Sigmoid colon (tissue), 7 donors: Measurements from ENCODE around the gene LCE6A. TPM values are rescaled to one million over a fixed set of nuclear protein-coding genes. Genes with fewer than 3 reads are reported as not detected.

Experiments
- DNase-seq: peaks from one replicate; pipeline ENCODE4 v3.0.0-alpha.2; 2019
- H3K27ac ChIP-seq, 4 donors: fragments of 200-600 bp; sonication (generic); one replicate each; pipeline ENCODE4 v1.5.1; 2016 to 2019; ENCODE audit warnings: mild to moderate bottlenecking in 1 of 4
- H3K27me3 ChIP-seq, 3 donors: fragments of 200-600 bp; sonication (generic); one replicate each; pipeline ENCODE4 v1.5.1; 2019; ENCODE audit warnings: mild to moderate bottlenecking in 1 of 3
- H3K36me3 ChIP-seq, 4 donors: fragments of 200-600 bp; sonication (generic); one replicate each; pipeline ENCODE4 v1.5.1; 2016 to 2019
- H3K4me1 ChIP-seq, 4 donors: fragments of 200-600 bp; sonication (generic); one replicate each; pipeline ENCODE4 v1.5.1; 2017 to 2019
- H3K4me3 ChIP-seq, 4 donors: fragments of 200-600 bp; sonication (generic); one replicate each; pipeline ENCODE4 v1.5.1; 2017 to 2019; ENCODE audit warnings: mild to moderate bottlenecking in 2 of 4, moderate library complexity in 1 of 4
- H3K9me3 ChIP-seq, 4 donors: fragments of 200-600 bp in 3 of 4; sonication (generic) in 3 of 4; one replicate each; pipeline versions ENCODE4 v1.5.1 to v1.6.1; 2013 to 2019
- EP300 ChIP-seq, 4 donors: sonication (generic); formaldehyde crosslinking; IDR thresholded peaks; one replicate each; pipeline ENCODE4 v1.6.1; 2017; ENCODE audit warnings: antibody characterized with exemption in 4 of 4
- POLR2A ChIP-seq, 2 donors: fragments of 450-650 bp; IDR thresholded peaks; one replicate each; pipeline ENCODE4 v1.6.1; 2016; ENCODE audit warnings: antibody characterized with exemption in 2 of 2, mild to moderate bottlenecking in 2 of 2, moderate library complexity in 2 of 2
- POLR2AphosphoS5 ChIP-seq, 4 donors: sonication (generic); formaldehyde crosslinking; IDR thresholded peaks; one replicate each; pipeline ENCODE4 v1.6.1; 2017; ENCODE audit warnings: antibody characterized with exemption in 4 of 4
- WGBS, 2 donors: extraction: QIAGEN DNeasy Blood & Tissue Kit; methylation state at CpG; one replicate each; pipeline ENCODE4 v1.1.7; 2013; 5-methylcytosine and 5-hydroxymethylcytosine counted together
- intact Hi-C: fragments of 100-400 bp; cut with DNase I; formaldehyde crosslinking; loops from one replicate; pipeline ENCODE4 v1.15.1; 2023
- polyA plus RNA-seq, 3 donors: library from polyadenylated mRNA; stranded (reverse); fragments of 200-250 nt; gene quantifications; one replicate each; pipeline ENCODE4 v1.2.3, GENCODE V29; 2013
- total RNA-seq, 4 donors: library from RNA; depleted of rRNA; stranded (reverse); fragments of >200 nt; gene quantifications; one replicate each; pipeline ENCODE4 v1.1.0, GENCODE V29; 2016
- TF ChIP-seq, protein P1 (sequence below), 4 experiments: fragments of 450-650 bp in 3 of 4; fragments of 200-600 bp in 1 of 4; IDR thresholded peaks; one replicate each; pipeline ENCODE4 v1.5.1; 2016 to 2019; ENCODE audit warnings: antibody characterized with exemption in 4 of 4, mild to moderate bottlenecking in 3 of 4, moderate library complexity in 2 of 4
- donor health status: healthy with polysubstance abuse.
- donor health status: Bipolar disorder and iron deficiency.
- donor health status: healthy.

The LCE6A gene
- total and polyA plus RNA-seq, 7 donors = 2.4 TPM; not detected in 6

DNA sequence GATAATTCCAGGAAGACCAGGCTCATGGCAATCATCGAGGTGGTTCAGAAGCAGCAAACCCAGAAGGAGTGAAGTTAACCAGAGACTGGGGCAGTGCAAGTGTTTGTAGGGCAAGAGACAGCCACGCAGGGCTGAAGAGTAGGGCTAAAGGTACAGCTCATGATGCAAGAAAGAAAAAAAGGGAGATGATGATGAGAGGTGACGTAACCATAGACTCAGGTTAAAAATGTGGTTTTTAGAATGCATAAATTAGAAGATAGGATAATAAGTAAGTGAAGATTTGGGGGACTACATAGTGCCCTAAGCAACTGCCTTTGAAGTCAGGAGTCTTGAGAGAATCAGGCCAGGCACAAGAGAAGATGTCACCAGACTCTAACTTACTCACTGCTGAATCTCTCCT lies 17.5 kb downstream of the LCE6A start:
- Histone ChIP-seq H3K4me1 (peaks cover 0 to 10% (median 0%) of the 10 kb centered on the region in 4 donors), H3K36me3 (no peaks in the 10 kb centered on the region), H3K27ac (no peak overlapping the region), H3K4me3 (no peak overlapping the region), H3K27me3 (no peaks in the 10 kb centered on the region), H3K9me3 (no peaks in the 10 kb centered on the region)
- TF ChIP-seq POLR2AphosphoS5 (IDR thresholded peaks at IDR 0.05) (no peak), POLR2A (IDR thresholded peaks at IDR 0.05) (no peak), EP300 (IDR thresholded peaks at IDR 0.05) (no peak)
- TF ChIP-seq, protein P1, sequence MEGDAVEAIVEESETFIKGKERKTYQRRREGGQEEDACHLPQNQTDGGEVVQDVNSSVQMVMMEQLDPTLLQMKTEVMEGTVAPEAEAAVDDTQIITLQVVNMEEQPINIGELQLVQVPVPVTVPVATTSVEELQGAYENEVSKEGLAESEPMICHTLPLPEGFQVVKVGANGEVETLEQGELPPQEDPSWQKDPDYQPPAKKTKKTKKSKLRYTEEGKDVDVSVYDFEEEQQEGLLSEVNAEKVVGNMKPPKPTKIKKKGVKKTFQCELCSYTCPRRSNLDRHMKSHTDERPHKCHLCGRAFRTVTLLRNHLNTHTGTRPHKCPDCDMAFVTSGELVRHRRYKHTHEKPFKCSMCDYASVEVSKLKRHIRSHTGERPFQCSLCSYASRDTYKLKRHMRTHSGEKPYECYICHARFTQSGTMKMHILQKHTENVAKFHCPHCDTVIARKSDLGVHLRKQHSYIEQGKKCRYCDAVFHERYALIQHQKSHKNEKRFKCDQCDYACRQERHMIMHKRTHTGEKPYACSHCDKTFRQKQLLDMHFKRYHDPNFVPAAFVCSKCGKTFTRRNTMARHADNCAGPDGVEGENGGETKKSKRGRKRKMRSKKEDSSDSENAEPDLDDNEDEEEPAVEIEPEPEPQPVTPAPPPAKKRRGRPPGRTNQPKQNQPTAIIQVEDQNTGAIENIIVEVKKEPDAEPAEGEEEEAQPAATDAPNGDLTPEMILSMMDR (IDR thresholded peaks at IDR 0.05) = no peak
- no peak for DNase-seq
- 66 to 83% methylated on average over 3 of the region's 3 CpGs for WGBS, 2 donors
- intact Hi-C loops = no loop called here

- intact Hi-C loops = no loop called here
- Histone ChIP-seq H3K9me3 (no peaks in the 10 kb centered on the region), H3K36me3 (no peaks in the 10 kb centered on the region), H3K27me3 (no peaks in the 10 kb centered on the region), H3K27ac (no peak overlapping the region), H3K4me3 (no peak overlapping the region), H3K4me1 (peaks cover 0 to 10% (median 0%) of the 10 kb centered on the region in 4 donors)
- no peak for TF ChIP-seq EP300 (IDR thresholded peaks at IDR 0.05)
- TF ChIP-seq, protein P1 (IDR thresholded peaks at IDR 0.05) = no peak
- no peak for TF ChIP-seq POLR2AphosphoS5 (IDR thresholded peaks at IDR 0.05)
- TF ChIP-seq POLR2A (IDR thresholded peaks at IDR 0.05) = no peak
- 75 to 80% methylated on average over 4 of the region's 4 CpGs for WGBS, 2 donors
- DNase-seq = no peak
Observed at GRCh38 chr1:152861374-152861773, 18.7 kb downstream of the LCE6A start.

DNA sequence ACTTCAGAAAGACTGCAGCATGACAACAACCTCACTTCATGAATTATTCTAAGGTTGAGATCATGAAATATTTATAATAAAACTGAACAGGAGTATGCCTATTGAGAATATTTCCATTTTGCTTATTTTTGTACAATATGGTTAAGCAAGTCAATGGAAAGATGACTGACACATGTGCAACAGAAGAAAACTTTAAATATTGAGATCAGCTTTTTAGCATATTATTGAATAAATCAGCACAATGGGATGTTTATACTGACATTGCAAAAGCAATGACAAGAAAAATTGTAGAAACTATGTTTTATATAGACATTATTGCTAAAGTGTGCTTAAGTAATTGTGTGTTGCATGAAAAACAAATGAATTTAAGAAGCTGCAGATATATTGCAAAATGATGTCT lies 21.8 kb downstream of the LCE6A start:
- H3K4me1 ChIP-seq = peaks cover 0 to 10% (median 0%) of the 10 kb centered on the region in 4 donors
- TF ChIP-seq POLR2AphosphoS5 (IDR thresholded peaks at IDR 0.05) (no peak), POLR2A (IDR thresholded peaks at IDR 0.05) (no peak), EP300 (IDR thresholded peaks at IDR 0.05) (no peak)
- TF ChIP-seq, protein P1 (IDR thresholded peaks at IDR 0.05) = no peak
- H3K27me3 ChIP-seq = no peaks in the 10 kb centered on the region
- no peak overlapping the region for H3K27ac ChIP-seq
- H3K9me3 ChIP-seq = no peaks in the 10 kb centered on the region
- intact Hi-C loops = no loop called here
- no peak for DNase-seq
- H3K36me3 ChIP-seq = no peaks in the 10 kb centered on the region
- no peak overlapping the region for H3K4me3 ChIP-seq

GRCh38 chr1:152866321-152866720 lies 23.7 kb downstream of the LCE6A start:
- 71 to 74% methylated on average over 2 of the region's 2 CpGs for WGBS, 2 donors
- intact Hi-C loops = no loop called here
- Histone ChIP-seq H3K4me1 (peaks cover 0 to 10% (median 0%) of the 10 kb centered on the region in 4 donors), H3K36me3 (no peaks in the 10 kb centered on the region), H3K27ac (no peak overlapping the region), H3K4me3 (no peak overlapping the region), H3K9me3 (no peaks in the 10 kb centered on the region), H3K27me3 (no peaks in the 10 kb centered on the region)
- TF ChIP-seq POLR2A (IDR thresholded peaks at IDR 0.05) (no peak), POLR2AphosphoS5 (IDR thresholded peaks at IDR 0.05) (no peak), EP300 (IDR thresholded peaks at IDR 0.05) (no peak)
- TF ChIP-seq, protein P1 (IDR thresholded peaks at IDR 0.05) = no peak
- no peak for DNase-seq

- H3K4me3 ChIP-seq = no peak overlapping the region
- H3K4me1 ChIP-seq = no peaks in the 10 kb centered on the region
- H3K9me3 ChIP-seq = no peaks in the 10 kb centered on the region
- H3K27ac ChIP-seq = no peak overlapping the region
- intact Hi-C loops = loop anchor here (5.0 kb wide), 1 partner anchor 352 kb away; no protein-coding TSS in a partner anchor
- H3K27me3 ChIP-seq = no peaks in the 10 kb centered on the region
- TF ChIP-seq EP300 (IDR thresholded peaks at IDR 0.05) (no peak), POLR2A (IDR thresholded peaks at IDR 0.05) (no peak), POLR2AphosphoS5 (IDR thresholded peaks at IDR 0.05) (no peak)
- TF ChIP-seq, protein P1 (IDR thresholded peaks at IDR 0.05) = peak in 3 of 4 experiments; percentile 42 to 63 (median 52)
- WGBS, 2 donors = 31 to 38% methylated on average over 9 of the region's 9 CpGs
- H3K36me3 ChIP-seq = no peaks in the 10 kb centered on the region
- peak; percentile 63 for DNase-seq
Observed at GRCh38 chr1:152869808-152870419, 27.3 kb downstream of the LCE6A start.
